Neural cell (in vitro differentiated cells): ENCODE results near the gene ATP2B2.

Experiments used
- EP300 ChIP-seq: fragments of 450-650 bp; conservative IDR thresholded peaks from 2 replicates; pipeline ENCODE4 v1.6.1; 2014; ENCODE audit warnings: antibody characterized with exemption, mild to moderate bottlenecking, moderate library complexity; ENCODE audit not compliant: poor library complexity, severe bottlenecking
- EZH2 ChIP-seq: fragments of 200-600, 300-800 bp; shearing (Covaris generic), sonication (generic); IDR thresholded peaks from 2 replicates; pipeline ENCODE4 v1.6.1; 2014; ENCODE audit warnings: antibody characterized with exemption, low read length, borderline replicate concordance, mild to moderate bottlenecking; ENCODE audit not compliant: insufficient read depth, poor library complexity, severe bottlenecking
- POLR2AphosphoS5 ChIP-seq: IDR thresholded peaks from 2 replicates; pipeline ENCODE4 v1.6.1; 2012
- RAD21 ChIP-seq: fragments of 450-650 bp; conservative IDR thresholded peaks from 2 replicates; pipeline ENCODE4 v1.6.1; 2014; ENCODE audit warnings: antibody characterized with exemption, mild to moderate bottlenecking, moderate library complexity
- TAF1 ChIP-seq: IDR thresholded peaks from 2 replicates; pipeline ENCODE4 v1.6.1; 2012; ENCODE audit warnings: low read depth
- TF ChIP-seq, protein P1 (sequence below): fragments of 450-650 bp; IDR thresholded peaks from 2 replicates; pipeline ENCODE4 v1.5.1; 2014; ENCODE audit warnings: antibody characterized with exemption, mild to moderate bottlenecking, moderate library complexity; ENCODE audit not compliant: poor library complexity, severe bottlenecking

DNA sequence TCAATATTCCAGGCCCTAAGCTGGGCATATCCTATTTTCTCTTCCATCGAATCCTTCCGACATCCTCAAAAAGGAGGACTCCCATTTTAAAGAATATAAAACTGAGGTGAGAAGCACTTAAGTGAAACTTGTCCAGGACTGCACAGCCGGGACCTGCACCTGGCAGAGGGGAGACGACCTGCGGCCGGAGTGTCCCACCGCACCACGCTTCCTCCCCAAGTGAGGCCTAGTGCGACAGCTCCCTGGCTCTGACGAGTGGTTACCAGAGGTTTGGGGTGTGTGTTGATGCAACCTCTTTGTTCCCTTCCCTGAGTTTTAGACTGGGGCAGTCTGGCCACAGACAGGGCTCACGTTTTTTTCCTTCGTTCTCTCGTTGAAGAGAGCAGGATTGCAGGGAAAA is 24.9 kb upstream of the ATP2B2 start:
- TF ChIP-seq, protein P1, sequence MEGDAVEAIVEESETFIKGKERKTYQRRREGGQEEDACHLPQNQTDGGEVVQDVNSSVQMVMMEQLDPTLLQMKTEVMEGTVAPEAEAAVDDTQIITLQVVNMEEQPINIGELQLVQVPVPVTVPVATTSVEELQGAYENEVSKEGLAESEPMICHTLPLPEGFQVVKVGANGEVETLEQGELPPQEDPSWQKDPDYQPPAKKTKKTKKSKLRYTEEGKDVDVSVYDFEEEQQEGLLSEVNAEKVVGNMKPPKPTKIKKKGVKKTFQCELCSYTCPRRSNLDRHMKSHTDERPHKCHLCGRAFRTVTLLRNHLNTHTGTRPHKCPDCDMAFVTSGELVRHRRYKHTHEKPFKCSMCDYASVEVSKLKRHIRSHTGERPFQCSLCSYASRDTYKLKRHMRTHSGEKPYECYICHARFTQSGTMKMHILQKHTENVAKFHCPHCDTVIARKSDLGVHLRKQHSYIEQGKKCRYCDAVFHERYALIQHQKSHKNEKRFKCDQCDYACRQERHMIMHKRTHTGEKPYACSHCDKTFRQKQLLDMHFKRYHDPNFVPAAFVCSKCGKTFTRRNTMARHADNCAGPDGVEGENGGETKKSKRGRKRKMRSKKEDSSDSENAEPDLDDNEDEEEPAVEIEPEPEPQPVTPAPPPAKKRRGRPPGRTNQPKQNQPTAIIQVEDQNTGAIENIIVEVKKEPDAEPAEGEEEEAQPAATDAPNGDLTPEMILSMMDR: no peak
- TF ChIP-seq RAD21 (no peak), EP300 (no peak), EZH2 (no peak), TAF1 (no peak), POLR2AphosphoS5 (no peak)
